SU-DHL-6 (cell line): ENCODE measurements around the gene ADAMTS12.

Source experiments
- CTCF ChIP-seq: fragments of 200-600 bp; sonication (generic); IDR thresholded peaks from one replicate; pipeline ENCODE4 v1.5.1; 2017; ENCODE audit warnings: antibody characterized with exemption, mild to moderate bottlenecking, low read length, moderate library complexity; ENCODE audit not compliant: insufficient read depth, poor library complexity, severe bottlenecking
- EZH2phosphoT487 ChIP-seq: fragments of 200-600 bp; sonication (generic), shearing (Covaris generic); conservative IDR thresholded peaks from 2 replicates; pipeline ENCODE4 v1.6.1; 2018; ENCODE audit warnings: mild to moderate bottlenecking, antibody characterized with exemption, low read length, moderate library complexity, mixed read lengths

- TF ChIP-seq CTCF, result no peak
- no peak for TF ChIP-seq EZH2phosphoT487
These were observed 409.5 kb downstream of the ADAMTS12 start for GRCh38 chr5:33482335-33482734.
